GM12878 (cell line): ENCODE data around the gene SYK. TPM values are rescaled to one million over a fixed set of nuclear protein-coding genes. Genes with fewer than 3 reads are reported as not detected.

Experiments
- ATAC-seq: fragments of 200-7000 bp; cut with Tn5 transposase; 3 replicates; pipeline ENCODE4 v1.9.1; 2020; ENCODE audit warnings: mild to moderate bottlenecking, moderate library complexity
- BruUV-seq: library from RNA; stranded (reverse); fragments of 400-500 nt; replicated peaks from 2 replicates; lab custom pipeline; 2021; lab: Mats Ljungman, UMichigan
- CTCF ChIA-PET: fragments of 300-600 bp; sonication (Branson Sonifier 250); formaldehyde crosslinking; extraction: SDS; loops from one replicate; lab custom pipeline; 2021; ENCODE audit warnings: inconsistent platforms; lab: Yijun Ruan, JAX
- POLR2A ChIA-PET: fragments of 350-600 bp; formaldehyde crosslinking; extraction: SDS; loops from one replicate; lab custom pipeline; 2021; ENCODE audit warnings: inconsistent platforms; lab: Charles Lee
- RAD21 ChIA-PET: fragments of 300-600 bp; sonication (Branson Sonifier 250); formaldehyde crosslinking; loops from one replicate; lab custom pipeline; 2023; ENCODE audit warnings: antibody characterized with exemption; ENCODE audit not compliant: unreplicated experiment; lab: Charles Lee
- SMC1A ChIA-PET: fragments of 300-600 bp; sonication (Branson Sonifier 250); formaldehyde crosslinking; loops from one replicate; lab custom pipeline; 2023; ENCODE audit not compliant: unreplicated experiment, uncharacterized antibody; lab: Charles Lee
- DNase-seq: peaks from one replicate; pipeline ENCODE4 v3.0.0-alpha.2; 2011; ENCODE audit warnings: low read depth, low spot score
- FAIRE-seq: peaks from 3 replicates; lab custom pipeline; 2011; peaks lifted over from hg19 to GRCh38; lab: Jason Lieb, UNC
- H2AFZ ChIP-seq: 2 replicates; pipeline ENCODE4 v1.6.0; 2011; ENCODE audit warnings: low read depth, low read length, control low read depth; ENCODE audit not compliant: control insufficient read depth
- H3K27ac ChIP-seq: 2 replicates; pipeline ENCODE4 v1.5.1; 2011; ENCODE audit warnings: control low read depth; ENCODE audit not compliant: control insufficient read depth, insufficient read depth
- H3K27me3 ChIP-seq, 2 experiments: replicated peaks in 1 of 2; 2 replicates each; pipeline versions ENCODE4 v1.6.0 to v1.6.1; 2011; ENCODE audit warnings: low read length in 1 of 2; ENCODE audit not compliant: control insufficient read depth in 2 of 2, insufficient read depth in 2 of 2
- H3K36me3 ChIP-seq, 2 experiments: 2 replicates each; pipeline ENCODE4 v1.5.1; 2011; ENCODE audit warnings: low read length in 1 of 2; ENCODE audit not compliant: control insufficient read depth in 2 of 2, insufficient read depth in 2 of 2
- H3K4me1 ChIP-seq: 2 replicates; pipeline ENCODE4 v1.6.1; 2011; ENCODE audit warnings: mild to moderate bottlenecking, low read length, moderate library complexity, mixed read lengths; ENCODE audit not compliant: control insufficient read depth, insufficient read depth
- H3K4me2 ChIP-seq: 2 replicates; pipeline ENCODE4 v1.6.0; 2011; ENCODE audit warnings: control low read depth; ENCODE audit not compliant: control insufficient read depth, insufficient read depth
- H3K4me3 ChIP-seq: fragments of 200-600 bp; sonication (generic); 2 replicates; pipeline ENCODE4 v1.5.1; 2016
- H3K79me2 ChIP-seq: 2 replicates; pipeline ENCODE4 v1.6.0; 2011; ENCODE audit warnings: low read length; ENCODE audit not compliant: control insufficient read depth, insufficient read depth
- H3K9ac ChIP-seq: 2 replicates; pipeline ENCODE4 v1.8.0; 2011; ENCODE audit warnings: low read length, control low read depth, mixed read lengths; ENCODE audit not compliant: control insufficient read depth, insufficient read depth
- H3K9me3 ChIP-seq: replicated peaks from 3 replicates; pipeline ENCODE4 v1.5.1; 2011; ENCODE audit warnings: mild to moderate bottlenecking, low read length; ENCODE audit not compliant: control insufficient read depth, insufficient read depth
- H4K20me1 ChIP-seq: 2 replicates; pipeline ENCODE4 v1.6.0; 2011; ENCODE audit not compliant: control insufficient read depth, insufficient read depth
- BACH1 ChIP-seq: fragments of 450-650 bp; IDR thresholded peaks from 2 replicates; pipeline ENCODE4 v1.6.1; 2017; ENCODE audit warnings: mild to moderate bottlenecking, borderline replicate concordance
- CHD1 ChIP-seq: IDR thresholded peaks from 2 replicates; pipeline ENCODE4 v1.6.1; 2012; ENCODE audit warnings: low read depth, low read length, improper control_type of control experiment
- CREM ChIP-seq: IDR thresholded peaks from 2 replicates; pipeline ENCODE4 v1.6.1; 2014; ENCODE audit warnings: antibody characterized with exemption, low read depth
- ESRRA ChIP-seq: IDR thresholded peaks from 2 replicates; pipeline ENCODE4 v1.6.1; 2012; ENCODE audit warnings: mild to moderate bottlenecking, low read length, improper control_type of control experiment
- IKZF2 ChIP-seq, 2 experiments: fragments of 450-650 bp; IDR thresholded peaks; 2 replicates each; pipeline ENCODE4 v1.6.1; 2017; ENCODE audit warnings: mild to moderate bottlenecking in 2 of 2, moderate library complexity in 2 of 2
- MLLT1 ChIP-seq: fragments of 450-650 bp; IDR thresholded peaks from 2 replicates; pipeline ENCODE4 v1.6.1; 2016; ENCODE audit warnings: mild to moderate bottlenecking
- NFYB ChIP-seq: IDR thresholded peaks from 2 replicates; pipeline ENCODE4 v1.6.1; 2011; ENCODE audit warnings: low read depth, mild to moderate bottlenecking, low read length, improper control_type of control experiment, moderate library complexity; ENCODE audit not compliant: insufficient read depth
- PKNOX1 ChIP-seq: fragments of 450-650 bp; IDR thresholded peaks from 2 replicates; pipeline ENCODE4 v1.6.1; 2016; ENCODE audit warnings: mild to moderate bottlenecking
- RBBP5 ChIP-seq: fragments of 200-600 bp; sonication (generic); conservative IDR thresholded peaks from 2 replicates; pipeline ENCODE4 v1.6.1; 2016
- SKIL ChIP-seq: fragments of 450-650 bp; IDR thresholded peaks from 2 replicates; pipeline ENCODE4 v1.6.1; 2017; ENCODE audit warnings: mild to moderate bottlenecking, low read depth, inconsistent platforms; ENCODE audit not compliant: poor library complexity, severe bottlenecking
- SUZ12 ChIP-seq: fragments of 200-600 bp; sonication (generic); IDR thresholded peaks from one replicate; pipeline ENCODE4 v1.6.1; 2018; ENCODE audit warnings: antibody characterized with exemption, mild to moderate bottlenecking; ENCODE audit not compliant: unreplicated experiment
- WGBS: methylation state at CpG from one replicate; pipeline ENCODE4 v1.1.6; 2016; ENCODE audit warnings: low lambda C conversion rate; ENCODE audit not compliant: insufficient replicate concordance, insufficient coverage; ENCODE audit errors: missing lambda C conversion rate; 5-methylcytosine and 5-hydroxymethylcytosine counted together
- in situ Hi-C: fragments of 300-500 bp; cut with MboI; formaldehyde crosslinking; loops from 9 replicates; pipeline ENCODE4 v1.14.3; 2018; ENCODE audit warnings: mixed read lengths
- intact Hi-C: fragments of 100-400 bp; cut with micrococcal nuclease; formaldehyde crosslinking; loops from one replicate; pipeline ENCODE4 v1.14.2; 2022; ENCODE audit not compliant: unreplicated experiment
- polyA plus RNA-seq, 11 experiments: library from polyadenylated mRNA; depleted of rRNA in 4 of 11; unstranded in 6 of 11; stranded (reverse) in 5 of 11; fragments of >200 nt; fragmentation: Nextera tagmentation in 4 of 11; fragmentation: Illumina TruSeq in 1 of 11; extraction: Ambion mirVana in 4 of 11; extraction: Trizol in 1 of 11; gene quantifications; 1 replicate in 1 of 11; 2 replicates in 10 of 11; pipeline versions ENCODE4 v1.2.1 to v1.2.3, GENCODE V29; 2011 to 2016; ENCODE audit warnings: inconsistent platforms in 2 of 11, missing spikeins in 2 of 11, low read depth in 1 of 11
- total RNA-seq, 4 experiments: library from RNA; depleted of rRNA in 3 of 4; stranded (reverse); fragments of >200 nt in 3 of 4; fragmentation: Illumina TruSeq in 1 of 4; extraction: Trizol in 1 of 4; gene quantifications; 2 replicates each; pipeline versions ENCODE4 v1.2.1 to v1.2.3, GENCODE V29; 2013 to 2021

SYK gene
- total and polyA plus RNA-seq, 10 of the 15 experiments (the other 5 are each of a cell fraction or from before 2014, with no cell fraction given): 6.5 to 135 (median 68.8) TPM

- H3K36me3 ChIP-seq: peaks cover 0 to 3% of the 10 kb centered on the region in 2 experiments; a peak in 2 of 4 replicates
- WGBS: 74% methylated on average over 5 of the region's 5 CpGs
- peak overlapping the region; percentile 76 for H3K27ac ChIP-seq
- no peaks in the 10 kb centered on the region for H3K27me3 ChIP-seq
- peaks cover 36% of the 10 kb centered on the region for H3K4me1 ChIP-seq
- in situ Hi-C loops: no loop called here
- ChIA-PET SMC1A (interaction anchor here (0.8 to 4.7 kb wide), 7 partner anchors 8 to 30 kb away, joined by 3 to 20 read pairs (median 4); no protein-coding TSS in a partner anchor), CTCF (interaction anchor here (1.1 to 1.2 kb wide), 3 partner anchors 10 to 44 kb away, joined by 3 to 6 read pairs (median 5); partner anchors contain the start of gene SYK), POLR2A (interaction anchor here (1.3 to 1.5 kb wide), 2 partner anchors 22 to 32 kb away, joined by 4 to 6 read pairs; no protein-coding TSS in a partner anchor), RAD21 (interaction anchor here (0.9 to 1.4 kb wide), 5 partner anchors 8 to 31 kb away, joined by 3 read pairs; no protein-coding TSS in a partner anchor)
- H3K4me3 ChIP-seq: peak overlapping the region; percentile 75; the same call in 1 of the 2 replicates
- H3K4me2 ChIP-seq: peak overlapping the region; percentile 78
- no peak for DNase-seq
- FAIRE-seq: no peak
- intact Hi-C loops: loop anchor here (2.0 kb wide), 1 partner anchor 18 kb away; no protein-coding TSS in a partner anchor
- peaks cover 29% of the 10 kb centered on the region for H3K79me2 ChIP-seq
- H3K9me3 ChIP-seq: peaks cover 13% of the 10 kb centered on the region; the same call in 2 of the 3 replicates
- H4K20me1 ChIP-seq: no peaks in the 10 kb centered on the region
- H2AFZ ChIP-seq: no peak overlapping the region
- H3K9ac ChIP-seq: no peak overlapping the region
- BruUV-seq: no TSS peak
- TF ChIP-seq RBBP5: no peak
- no peak for TF ChIP-seq SKIL
- no peak for TF ChIP-seq PKNOX1
- no peak for TF ChIP-seq BACH1
- no peak for TF ChIP-seq CREM
- no peak for TF ChIP-seq IKZF2 (IDR thresholded peaks at IDR 0.05)
- TF ChIP-seq NFYB: no peak
- TF ChIP-seq MLLT1: no peak
- TF ChIP-seq CHD1: no peak
- no peak for TF ChIP-seq SUZ12
- no peak for TF ChIP-seq ESRRA
- no peak; the same call in 2 of the 3 replicates for ATAC-seq
Observed at GRCh38 chr9:90826326-90827020, 24.9 kb downstream of the SYK start.
